GM08714 (cell line): ENCODE results near the gene FAM3B.

ENCODE experiments used
- H3K4me3 ChIP-seq: fragments of 200-500 bp; sonication (Bioruptor generic); 2 replicates; pipeline ENCODE4 v1.5.1; 2014; ENCODE audit warnings: mild to moderate bottlenecking, low read length, inconsistent platforms
- ZNF274 ChIP-seq: IDR thresholded peaks from 2 replicates; pipeline ENCODE4 v1.6.1; 2012; ENCODE audit warnings: mild to moderate bottlenecking, low read depth, low read length

The FAM3B gene

DNA sequence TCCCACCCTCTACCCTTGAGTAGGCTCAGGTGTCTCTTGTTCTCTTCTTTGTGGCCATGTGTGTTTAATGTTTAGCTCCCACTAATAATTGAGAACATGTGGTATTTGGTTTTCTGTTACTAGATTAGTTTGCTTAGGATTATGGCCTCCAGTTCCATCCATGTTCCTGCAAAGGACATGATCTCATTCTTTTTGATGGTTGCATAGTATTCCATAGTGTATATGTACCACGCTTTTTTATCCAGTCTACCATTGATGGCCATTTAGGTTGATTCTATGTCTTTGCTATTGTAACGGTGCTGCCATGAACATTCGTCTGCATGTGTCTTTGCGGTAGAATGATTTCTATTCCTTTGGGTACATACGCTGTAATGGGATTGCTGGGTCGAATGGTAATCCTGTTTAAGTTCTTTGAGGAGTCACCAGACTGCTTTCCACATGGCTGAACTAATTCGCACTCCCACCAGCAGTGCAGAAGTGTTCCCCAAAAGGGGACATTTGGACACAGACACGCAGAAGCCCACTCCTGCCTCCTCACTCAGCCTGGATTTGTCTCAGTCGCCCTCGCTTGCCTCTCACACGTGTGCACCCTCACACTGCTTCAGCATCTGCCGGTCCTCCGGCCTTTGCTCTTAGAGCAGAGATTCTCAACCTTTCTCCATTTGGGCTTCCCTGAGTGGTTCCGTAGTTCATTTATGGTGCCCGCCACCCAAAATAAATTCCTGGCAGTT, 48.9 kb downstream of the FAM3B start:
- H3K4me3 ChIP-seq, result no peak overlapping the region
- TF ChIP-seq ZNF274, result no peak

GRCh38 chr21:41366522-41367151, 50.0 kb downstream of the FAM3B start:
- H3K4me3 ChIP-seq, result peak overlapping the region; percentile 5; the same call in 1 of the 2 replicates
- no peak for TF ChIP-seq ZNF274

GRCh38 chr21:41367301-41367944, 50.8 kb downstream of the FAM3B start:
- no peak for TF ChIP-seq ZNF274
- H3K4me3 ChIP-seq, result peak overlapping the region; percentile 30; the same call in 1 of the 2 replicates

DNA sequence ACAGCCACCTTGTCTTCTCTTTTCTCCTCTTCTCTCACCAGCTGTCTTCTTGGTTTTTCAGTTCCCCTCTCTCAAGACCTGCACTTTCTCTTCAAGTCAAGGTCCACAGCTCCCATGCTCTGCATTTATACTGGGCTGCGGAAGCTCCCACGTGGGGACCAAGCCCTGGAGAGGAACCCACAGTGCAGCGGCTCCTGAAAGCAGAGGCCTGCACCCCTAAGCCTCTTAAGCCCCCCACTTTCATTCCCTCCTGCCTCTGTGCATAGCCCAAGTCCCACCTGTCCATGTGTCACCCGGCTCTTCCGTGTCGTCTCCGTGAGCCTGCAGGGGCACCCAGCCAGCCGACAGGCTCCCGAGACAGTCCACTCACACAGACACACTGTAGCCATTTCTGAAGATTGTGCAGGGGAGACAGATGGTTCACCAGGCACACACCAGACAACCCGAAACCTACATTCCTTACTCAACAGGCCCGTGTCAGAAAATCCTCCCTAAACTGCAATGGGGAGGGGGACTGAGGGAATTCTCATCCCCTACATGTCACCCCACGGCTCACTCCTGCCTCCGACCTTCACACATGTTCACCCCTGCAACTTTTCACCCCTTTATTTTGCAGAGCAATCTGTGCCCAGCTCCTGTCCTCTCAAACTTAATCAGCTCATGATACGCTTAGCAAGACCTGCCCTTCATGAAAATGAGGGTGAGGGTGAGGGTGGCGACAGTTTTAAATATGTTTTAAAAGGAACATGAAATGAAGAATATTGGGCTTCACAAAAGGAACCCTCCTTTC, 51.5 kb downstream of the FAM3B start:
- no peak overlapping the region; the same call in 1 of the 2 replicates for H3K4me3 ChIP-seq
- no peak for TF ChIP-seq ZNF274

GRCh38 chr21:41368735-41369104, 52.1 kb downstream of the FAM3B start:
- H3K4me3 ChIP-seq, result peak overlapping the region; percentile 1; the same call in 1 of the 2 replicates
- no peak for TF ChIP-seq ZNF274

GRCh38 chr21:41369105-41369919, 52.7 kb downstream of the FAM3B start:
- no peak for TF ChIP-seq ZNF274
- peak overlapping the region; percentile 6; the same call in 1 of the 2 replicates for H3K4me3 ChIP-seq

DNA sequence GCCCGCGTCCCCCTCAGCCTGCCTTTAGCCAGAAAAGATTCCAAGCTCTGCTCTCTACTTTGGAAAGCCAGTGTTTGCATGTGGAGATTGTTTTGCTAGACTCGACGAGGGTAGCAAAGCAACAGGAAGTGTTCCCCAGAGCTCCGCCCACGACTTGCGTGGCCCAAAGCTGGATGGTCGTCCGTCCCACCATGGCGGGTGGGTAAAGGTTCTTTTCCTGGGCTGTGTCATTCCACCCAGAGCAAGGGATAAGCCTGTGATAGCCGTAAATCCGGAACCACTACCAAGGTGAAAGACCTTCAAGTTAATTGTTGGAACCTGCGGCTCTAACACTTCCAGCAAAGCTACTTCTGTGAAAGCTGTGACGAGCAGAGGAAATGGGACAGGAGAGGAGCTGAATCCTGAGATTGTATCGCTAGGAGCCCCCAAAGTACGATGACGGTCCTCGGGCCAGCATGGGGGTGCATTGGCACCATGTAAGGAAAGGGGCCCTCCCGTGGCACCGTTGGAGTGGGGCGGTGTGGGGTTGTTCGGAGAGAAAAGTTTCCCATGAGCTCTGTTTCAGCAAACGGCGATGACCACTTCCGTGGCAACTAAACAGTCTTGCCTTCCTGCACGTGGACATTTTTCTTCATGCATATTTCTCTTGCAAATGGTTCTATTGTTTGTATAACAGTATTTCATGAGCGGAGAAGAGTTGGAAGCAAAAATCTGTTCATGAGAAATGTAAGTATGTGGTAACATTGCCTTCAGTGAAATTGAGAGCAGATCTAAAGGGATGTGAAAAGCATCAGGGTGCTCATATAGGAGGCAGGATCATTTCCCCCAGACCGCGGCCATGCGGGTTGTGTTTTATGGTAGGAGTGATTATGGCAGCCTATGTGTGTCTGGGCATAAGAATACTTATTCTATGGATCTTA, 53.6 kb downstream of the FAM3B start:
- no peak for TF ChIP-seq ZNF274
- H3K4me3 ChIP-seq, result peak overlapping the region; percentile 6; the same call in 1 of the 2 replicates

DNA sequence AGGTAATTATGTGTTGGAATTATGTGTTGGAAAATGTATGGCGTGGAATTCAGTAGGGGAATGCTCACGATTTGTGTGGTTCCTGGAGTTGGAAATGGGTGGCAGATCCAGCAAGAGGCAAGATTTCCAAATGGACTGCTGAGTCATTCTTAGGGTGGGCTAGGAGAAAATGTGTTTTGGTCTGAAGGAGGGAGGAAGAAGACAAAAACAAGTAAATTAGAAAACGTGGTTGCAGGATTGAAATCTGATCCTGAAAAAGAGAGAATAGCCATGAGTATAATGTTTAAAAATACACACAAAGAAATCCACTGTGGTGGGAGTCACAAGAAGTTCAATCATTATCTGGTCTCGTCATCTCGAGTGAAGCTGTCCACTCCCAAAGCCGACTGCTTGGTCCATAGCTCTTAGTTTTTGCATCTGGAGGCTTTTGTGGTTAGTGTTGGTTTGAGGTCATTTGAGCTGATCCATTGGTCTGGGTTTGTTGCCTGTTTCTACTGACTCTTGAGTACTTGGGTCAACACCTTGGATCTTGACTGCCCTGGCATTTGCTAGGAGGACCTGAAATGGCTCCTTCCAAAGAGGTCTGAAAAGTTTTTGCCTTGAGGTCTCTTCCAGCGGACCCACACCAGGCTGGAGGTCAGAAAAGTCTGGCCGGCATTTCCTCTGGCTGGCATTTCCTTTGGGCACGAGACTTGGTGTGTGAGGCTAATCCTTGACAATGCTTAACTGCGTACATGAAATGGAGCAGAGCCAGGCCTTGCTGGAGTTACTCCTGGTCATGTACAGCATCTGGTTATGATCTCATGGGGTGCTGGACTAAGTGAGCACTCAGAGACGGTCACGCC, 54.5 kb downstream of the FAM3B start:
- no peak for TF ChIP-seq ZNF274
- H3K4me3 ChIP-seq, result peak overlapping the region; percentile 0; the same call in 1 of the 2 replicates

DNA sequence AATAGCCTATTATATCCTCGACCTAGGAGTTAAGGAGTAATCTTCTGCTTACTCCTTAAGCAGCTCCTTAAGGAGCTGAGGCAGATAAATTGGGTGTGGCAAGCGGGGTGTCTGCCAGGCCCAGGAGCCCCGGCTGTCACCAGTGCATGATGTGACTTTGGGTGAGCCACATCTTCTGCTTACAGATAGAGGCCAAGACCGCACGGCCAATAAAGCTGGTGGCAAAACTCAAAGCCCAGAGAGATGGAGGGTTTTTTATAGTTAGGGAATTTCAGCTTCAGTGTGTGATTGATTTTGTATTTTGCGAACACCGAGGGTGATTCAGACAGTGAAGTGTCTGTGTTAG, 55.1 kb downstream of the FAM3B start:
- no peak overlapping the region for H3K4me3 ChIP-seq
- no peak for TF ChIP-seq ZNF274

GRCh38 chr21:41373253-41373652, 56.7 kb downstream of the FAM3B start:
- no peak for TF ChIP-seq ZNF274

DNA sequence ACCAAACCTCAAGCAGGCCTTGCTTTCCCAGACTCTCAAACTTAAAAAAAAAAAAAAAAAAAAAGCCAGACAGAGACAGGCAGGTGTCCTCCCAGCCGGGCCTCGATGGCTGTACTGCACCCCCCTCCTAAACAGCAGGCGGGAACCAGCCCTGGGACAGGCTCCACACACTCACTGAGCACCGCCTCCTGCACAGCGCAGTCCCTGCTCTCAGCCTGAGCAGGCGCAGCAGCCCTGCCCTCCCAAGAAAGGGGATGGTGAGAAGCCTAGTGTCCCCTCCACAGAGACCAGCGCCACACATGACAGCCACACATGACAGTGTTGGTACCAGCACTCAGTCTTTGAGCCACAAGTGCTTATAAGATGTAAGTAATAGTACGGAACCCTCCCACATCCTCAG, 57.2 kb downstream of the FAM3B start:
- H3K4me3 ChIP-seq, result no peak overlapping the region
- TF ChIP-seq ZNF274, result no peak

More at GRCh38 chr21:41373253-41373652, 56.7 kb downstream of the FAM3B start:
- no peak overlapping the region for H3K4me3 ChIP-seq
